ENCODE measurements around the gene GHR. TPM values are rescaled to one million over a fixed set of nuclear protein-coding genes. Genes with fewer than 3 reads are reported as not detected.
A peak's percentile ranks its signal among the peaks of the same experiment; 100 is the strongest.

Gene GHR
- total RNA-seq, 1 donor from 2014 or later: 1.3 TPM

GRCh38 chr5:42740920-42741319 is 317.7 kb downstream of the GHR start:
- no peaks in the 10 kb centered on the region for H3K36me3 ChIP-seq (ENCODE audit: control insufficient read depth, insufficient read depth, low read length)
- DNase-seq (ENCODE audit: low read depth): no peak
- H3K27me3 ChIP-seq (ENCODE audit: control insufficient read depth, insufficient read depth, low read length): no peaks in the 10 kb centered on the region
- TF ChIP-seq CTCF (IDR thresholded peaks at IDR 0.05; ENCODE audit: insufficient read depth, low read length, severe bottlenecking): no peak
- FAIRE-seq: no peak
- H3K4me3 ChIP-seq (ENCODE audit: low read depth, low read length): no peak overlapping the region

- TF ChIP-seq CTCF (IDR thresholded peaks at IDR 0.05; ENCODE audit: insufficient read depth, low read length, severe bottlenecking): peak; percentile 43
- DNase-seq (ENCODE audit: low read depth): no peak
- H3K27me3 ChIP-seq (ENCODE audit: control insufficient read depth, insufficient read depth, low read length): no peaks in the 10 kb centered on the region
- H3K36me3 ChIP-seq (ENCODE audit: control insufficient read depth, insufficient read depth, low read length): no peaks in the 10 kb centered on the region
- no peak overlapping the region for H3K4me3 ChIP-seq (ENCODE audit: low read depth, low read length)
- FAIRE-seq: no peak
Measured at GRCh38 chr5:42745426-42745825, 322.2 kb downstream of the GHR start.

GRCh38 chr5:42745856-42746255 is 322.6 kb downstream of the GHR start:
- TF ChIP-seq CTCF (IDR thresholded peaks at IDR 0.05; ENCODE audit: insufficient read depth, low read length, severe bottlenecking): no peak
- Histone ChIP-seq H3K4me3 (ENCODE audit: low read depth, low read length) (no peak overlapping the region), H3K27me3 (ENCODE audit: control insufficient read depth, insufficient read depth, low read length) (no peaks in the 10 kb centered on the region), H3K36me3 (ENCODE audit: control insufficient read depth, insufficient read depth, low read length) (no peaks in the 10 kb centered on the region)
- DNase-seq (ENCODE audit: low read depth) (no peak), FAIRE-seq (no peak)

- TF ChIP-seq CTCF (IDR thresholded peaks at IDR 0.05; ENCODE audit: insufficient read depth, low read length, severe bottlenecking): no peak
- no peak for FAIRE-seq
- no peak overlapping the region for H3K4me3 ChIP-seq (ENCODE audit: low read depth, low read length)
- peak; percentile 11 for DNase-seq (ENCODE audit: low read depth)
- no peaks in the 10 kb centered on the region for H3K27me3 ChIP-seq (ENCODE audit: control insufficient read depth, insufficient read depth, low read length)
- no peaks in the 10 kb centered on the region for H3K36me3 ChIP-seq (ENCODE audit: control insufficient read depth, insufficient read depth, low read length)
Measured at GRCh38 chr5:42749020-42749419, 325.8 kb downstream of the GHR start.

- no peaks in the 10 kb centered on the region for H3K36me3 ChIP-seq (ENCODE audit: control insufficient read depth, insufficient read depth, low read length)
- no peak for TF ChIP-seq CTCF (IDR thresholded peaks at IDR 0.05; ENCODE audit: insufficient read depth, low read length, severe bottlenecking)
- no peak for FAIRE-seq
- no peak for DNase-seq (ENCODE audit: low read depth)
- no peaks in the 10 kb centered on the region for H3K27me3 ChIP-seq (ENCODE audit: control insufficient read depth, insufficient read depth, low read length)
- H3K4me3 ChIP-seq (ENCODE audit: low read depth, low read length): no peak overlapping the region
Measured at GRCh38 chr5:42750507-42750906, 327.3 kb downstream of the GHR start.

GRCh38 chr5:42751044-42751443 is 327.8 kb downstream of the GHR start:
- no peaks in the 10 kb centered on the region for H3K27me3 ChIP-seq (ENCODE audit: control insufficient read depth, insufficient read depth, low read length)
- no peak for DNase-seq (ENCODE audit: low read depth)
- no peaks in the 10 kb centered on the region for H3K36me3 ChIP-seq (ENCODE audit: control insufficient read depth, insufficient read depth, low read length)
- H3K4me3 ChIP-seq (ENCODE audit: low read depth, low read length): no peak overlapping the region
- no peak for TF ChIP-seq CTCF (IDR thresholded peaks at IDR 0.05; ENCODE audit: insufficient read depth, low read length, severe bottlenecking)
- FAIRE-seq: no peak
